HG02642 (cell line): ENCODE data around the gene RASAL1.
"Not testable (repeated sequence)": the region's sequence is repeated elsewhere in the genome, so short reads cannot be mapped to it uniquely, and the experiment has no call there.

ENCODE experiments used
- ATAC-seq: cut with Tn5 transposase; IDR thresholded peaks from one replicate; pipeline ENCODE4 v1.9.1; 2021; ENCODE audit warnings: mild to moderate bottlenecking; ENCODE audit not compliant: unreplicated experiment, poor library complexity

RASAL1 gene

GRCh38 chr12:113119980-113120669, 15.4 kb downstream of the RASAL1 start:
- no peak for ATAC-seq

- ATAC-seq = no peak
Observed at GRCh38 chr12:113118142-113118541, 17.4 kb downstream of the RASAL1 start.

GRCh38 chr12:113117684-113118083, 17.9 kb downstream of the RASAL1 start:
- ATAC-seq = not testable (repeated sequence)

- no peak for ATAC-seq
Observed at GRCh38 chr12:113116875-113117274, 18.7 kb downstream of the RASAL1 start.

- ATAC-seq = no peak
Observed at GRCh38 chr12:113115455-113116126, 20.0 kb downstream of the RASAL1 start.

- no peak for ATAC-seq
Observed at GRCh38 chr12:113114447-113115178, 20.9 kb downstream of the RASAL1 start.

GRCh38 chr12:113113397-113113796, 22.2 kb downstream of the RASAL1 start:
- ATAC-seq = no peak

- no peak for ATAC-seq
Observed at GRCh38 chr12:113112043-113112899, 23.3 kb downstream of the RASAL1 start.

GRCh38 chr12:113111247-113111646, 24.3 kb downstream of the RASAL1 start:
- no peak for ATAC-seq

GRCh38 chr12:113109872-113110599, 25.5 kb downstream of the RASAL1 start:
- ATAC-seq = no peak

GRCh38 chr12:113109360-113109759, 26.2 kb downstream of the RASAL1 start:
- no peak for ATAC-seq

GRCh38 chr12:113108308-113108707, 27.3 kb downstream of the RASAL1 start:
- no peak for ATAC-seq

GRCh38 chr12:113106361-113106760, 29.2 kb downstream of the RASAL1 start:
- ATAC-seq = no peak

- no peak for ATAC-seq
Observed at GRCh38 chr12:113105606-113106271, 29.8 kb downstream of the RASAL1 start.

- ATAC-seq = no peak
Observed at GRCh38 chr12:113104953-113105510, 30.5 kb downstream of the RASAL1 start.

GRCh38 chr12:113103756-113104450, 31.7 kb downstream of the RASAL1 start:
- ATAC-seq = no peak

- ATAC-seq = no peak
Observed at GRCh38 chr12:113102811-113103210, 32.8 kb downstream of the RASAL1 start.

GRCh38 chr12:113101751-113102150, 33.8 kb downstream of the RASAL1 start:
- ATAC-seq = no peak
